ENCODE measurements around the gene ZNF750. TPM values are rescaled to one million over a fixed set of nuclear protein-coding genes. Genes with fewer than 3 reads are reported as not detected.
A peak's percentile ranks its signal among the peaks of the same experiment; 100 is the strongest.

Gene ZNF750
- total and polyA plus RNA-seq, 2 of the 13 experiments (the other 11 are each of a cell fraction or from before 2014, with no cell fraction given): not detected

DNA sequence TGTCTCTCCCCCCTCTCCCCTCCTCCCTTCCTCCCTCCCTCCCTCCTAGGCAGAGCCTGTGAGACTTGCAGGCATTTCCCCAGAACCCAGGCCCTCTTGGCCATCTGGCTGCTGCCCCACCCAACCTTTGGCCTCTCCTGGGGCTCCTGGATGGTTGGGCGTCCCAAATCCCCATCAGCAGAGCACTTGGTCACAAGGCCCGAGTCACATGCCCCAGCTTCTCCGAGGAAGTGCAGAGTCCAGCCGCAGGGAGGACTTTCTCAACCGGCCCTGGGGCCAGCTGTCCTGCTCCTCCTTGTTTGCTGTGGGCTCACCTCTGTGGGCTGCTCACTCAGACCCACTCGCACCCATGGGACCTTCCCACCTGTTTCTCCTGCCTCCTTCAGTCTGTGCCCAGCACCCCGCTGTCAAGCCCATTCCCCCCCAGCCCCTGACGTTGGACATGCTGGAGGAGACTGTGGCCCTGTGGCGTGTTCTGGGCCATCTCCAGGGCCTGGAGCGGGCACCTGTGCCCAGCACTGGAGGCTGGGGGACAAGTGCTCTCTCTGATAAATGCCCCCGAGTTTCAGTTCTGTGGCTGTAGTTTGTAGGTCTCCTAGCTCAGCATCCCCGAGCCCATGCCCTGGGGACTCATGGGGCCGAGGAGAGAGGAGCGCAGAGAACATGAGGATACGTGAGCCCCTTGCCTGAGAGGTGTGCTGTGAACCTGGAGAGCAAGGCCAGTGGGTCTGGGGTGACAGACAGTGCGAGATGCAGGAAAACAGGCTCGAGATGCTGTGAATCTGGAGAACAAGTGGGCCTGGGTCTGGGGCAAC, 42.3 kb upstream of the ZNF750 start (continued):
- TF ChIP-seq ZNF816 (CRISPR knock-in tag; IDR thresholded peaks at IDR 0.05; ENCODE audit: borderline replicate concordance) (no peak), MAFK (conservative IDR thresholded peaks at IDR 0.05 in 1 of 2, IDR thresholded peaks at IDR 0.05 in 1 of 2; ENCODE audit: low read length in 2 of 2) (no peak), CEBPB (IDR thresholded peaks at IDR 0.05; ENCODE audit: borderline replicate concordance, low read depth, low read length) (peak; percentile 70; the same call in 1 of the 2 replicates), SIN3B (IDR thresholded peaks at IDR 0.05; ENCODE audit: low read length) (no peak), ZBTB38 (CRISPR knock-in tag; IDR thresholded peaks at IDR 0.05) (no peak), ZNF20 (CRISPR knock-in tag; IDR thresholded peaks at IDR 0.05) (no peak), CBX2 (IDR thresholded peaks at IDR 0.05; ENCODE audit: low read depth, low read length) (no peak), CBX2 (CRISPR knock-in tag; IDR thresholded peaks at IDR 0.05; ENCODE audit: low read depth) (no peak), TMF1 (CRISPR knock-in tag; IDR thresholded peaks at IDR 0.05; ENCODE audit: low read depth) (no peak), RNF219 (CRISPR knock-in tag; IDR thresholded peaks at IDR 0.05) (no peak), ZNF329 (CRISPR knock-in tag; IDR thresholded peaks at IDR 0.05; ENCODE audit: low read depth) (no peak), ZNF670 (CRISPR knock-in tag; IDR thresholded peaks at IDR 0.05; ENCODE audit: borderline replicate concordance) (no peak), ADNP (CRISPR knock-in tag; IDR thresholded peaks at IDR 0.05) (no peak), ZNF570 (CRISPR knock-in tag; IDR thresholded peaks at IDR 0.05; ENCODE audit: borderline replicate concordance) (no peak), ZFAT (CRISPR knock-in tag; conservative IDR thresholded peaks at IDR 0.05) (no peak), NFYB (CRISPR knock-in tag; IDR thresholded peaks at IDR 0.05) (no peak), ZBTB25 (CRISPR knock-in tag; IDR thresholded peaks at IDR 0.05) (no peak), TBL1XR1 (IDR thresholded peaks at IDR 0.05; ENCODE audit: borderline replicate concordance, low read length, partially characterized antibody) (no peak)
- TF ChIP-seq, protein P1, sequence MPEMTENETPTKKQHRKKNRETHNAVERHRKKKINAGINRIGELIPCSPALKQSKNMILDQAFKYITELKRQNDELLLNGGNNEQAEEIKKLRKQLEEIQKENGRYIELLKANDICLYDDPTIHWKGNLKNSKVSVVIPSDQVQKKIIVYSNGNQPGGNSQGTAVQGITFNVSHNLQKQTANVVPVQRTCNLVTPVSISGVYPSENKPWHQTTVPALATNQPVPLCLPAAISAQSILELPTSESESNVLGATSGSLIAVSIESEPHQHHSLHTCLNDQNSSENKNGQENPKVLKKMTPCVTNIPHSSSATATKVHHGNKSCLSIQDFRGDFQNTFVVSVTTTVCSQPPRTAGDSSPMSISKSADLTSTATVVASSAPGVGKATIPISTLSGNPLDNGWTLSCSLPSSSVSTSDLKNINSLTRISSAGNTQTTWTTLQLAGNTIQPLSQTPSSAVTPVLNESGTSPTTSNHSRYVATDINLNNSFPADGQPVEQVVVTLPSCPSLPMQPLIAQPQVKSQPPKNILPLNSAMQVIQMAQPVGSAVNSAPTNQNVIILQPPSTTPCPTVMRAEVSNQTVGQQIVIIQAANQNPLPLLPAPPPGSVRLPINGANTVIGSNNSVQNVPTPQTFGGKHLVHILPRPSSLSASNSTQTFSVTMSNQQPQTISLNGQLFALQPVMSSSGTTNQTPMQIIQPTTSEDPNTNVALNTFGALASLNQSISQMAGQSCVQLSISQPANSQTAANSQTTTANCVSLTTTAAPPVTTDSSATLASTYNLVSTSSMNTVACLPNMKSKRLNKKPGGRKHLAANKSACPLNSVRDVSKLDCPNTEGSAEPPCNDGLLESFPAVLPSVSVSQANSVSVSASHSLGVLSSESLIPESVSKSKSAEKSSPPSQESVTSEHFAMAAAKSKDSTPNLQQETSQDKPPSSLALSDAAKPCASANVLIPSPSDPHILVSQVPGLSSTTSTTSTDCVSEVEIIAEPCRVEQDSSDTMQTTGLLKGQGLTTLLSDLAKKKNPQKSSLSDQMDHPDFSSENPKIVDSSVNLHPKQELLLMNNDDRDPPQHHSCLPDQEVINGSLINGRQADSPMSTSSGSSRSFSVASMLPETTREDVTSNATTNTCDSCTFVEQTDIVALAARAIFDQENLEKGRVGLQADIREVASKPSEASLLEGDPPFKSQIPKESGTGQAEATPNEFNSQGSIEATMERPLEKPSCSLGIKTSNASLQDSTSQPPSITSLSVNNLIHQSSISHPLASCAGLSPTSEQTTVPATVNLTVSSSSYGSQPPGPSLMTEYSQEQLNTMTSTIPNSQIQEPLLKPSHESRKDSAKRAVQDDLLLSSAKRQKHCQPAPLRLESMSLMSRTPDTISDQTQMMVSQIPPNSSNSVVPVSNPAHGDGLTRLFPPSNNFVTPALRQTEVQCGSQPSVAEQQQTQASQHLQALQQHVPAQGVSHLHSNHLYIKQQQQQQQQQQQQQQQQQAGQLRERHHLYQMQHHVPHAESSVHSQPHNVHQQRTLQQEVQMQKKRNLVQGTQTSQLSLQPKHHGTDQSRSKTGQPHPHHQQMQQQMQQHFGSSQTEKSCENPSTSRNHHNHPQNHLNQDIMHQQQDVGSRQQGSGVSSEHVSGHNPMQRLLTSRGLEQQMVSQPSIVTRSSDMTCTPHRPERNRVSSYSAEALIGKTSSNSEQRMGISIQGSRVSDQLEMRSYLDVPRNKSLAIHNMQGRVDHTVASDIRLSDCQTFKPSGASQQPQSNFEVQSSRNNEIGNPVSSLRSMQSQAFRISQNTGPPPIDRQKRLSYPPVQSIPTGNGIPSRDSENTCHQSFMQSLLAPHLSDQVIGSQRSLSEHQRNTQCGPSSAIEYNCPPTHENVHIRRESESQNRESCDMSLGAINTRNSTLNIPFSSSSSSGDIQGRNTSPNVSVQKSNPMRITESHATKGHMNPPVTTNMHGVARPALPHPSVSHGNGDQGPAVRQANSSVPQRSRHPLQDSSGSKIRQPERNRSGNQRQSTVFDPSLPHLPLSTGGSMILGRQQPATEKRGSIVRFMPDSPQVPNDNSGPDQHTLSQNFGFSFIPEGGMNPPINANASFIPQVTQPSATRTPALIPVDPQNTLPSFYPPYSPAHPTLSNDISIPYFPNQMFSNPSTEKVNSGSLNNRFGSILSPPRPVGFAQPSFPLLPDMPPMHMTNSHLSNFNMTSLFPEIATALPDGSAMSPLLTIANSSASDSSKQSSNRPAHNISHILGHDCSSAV (CRISPR knock-in tag; IDR thresholded peaks at IDR 0.05; ENCODE audit: borderline replicate concordance): no peak
